ENCODE measurements around the gene PCBP1.
"Not testable (repeated sequence)": the region's sequence is repeated elsewhere in the genome, so short reads cannot be mapped to it uniquely, and the experiment has no call there.

The PCBP1 gene

DNA sequence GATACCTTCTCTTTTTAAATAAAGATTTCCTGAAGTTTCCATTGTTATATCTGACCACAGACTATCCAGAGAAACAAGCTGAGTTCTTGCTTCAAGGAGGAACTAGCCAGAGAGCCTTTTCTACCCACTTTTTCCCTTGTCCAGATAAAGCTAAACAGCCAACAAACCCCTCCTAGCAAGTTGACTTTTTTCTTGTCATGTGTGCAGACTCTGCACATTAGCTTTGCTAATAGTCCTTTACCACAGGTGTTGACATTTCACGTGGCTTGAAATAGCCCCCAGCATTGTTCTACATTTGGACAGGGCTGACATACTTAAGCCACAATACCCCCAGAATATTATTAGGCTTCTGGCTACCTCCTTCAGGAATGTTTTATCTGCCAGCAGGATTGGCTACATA lies 40.7 kb downstream of the PCBP1 start:
- no peak for DNase-seq

DNA sequence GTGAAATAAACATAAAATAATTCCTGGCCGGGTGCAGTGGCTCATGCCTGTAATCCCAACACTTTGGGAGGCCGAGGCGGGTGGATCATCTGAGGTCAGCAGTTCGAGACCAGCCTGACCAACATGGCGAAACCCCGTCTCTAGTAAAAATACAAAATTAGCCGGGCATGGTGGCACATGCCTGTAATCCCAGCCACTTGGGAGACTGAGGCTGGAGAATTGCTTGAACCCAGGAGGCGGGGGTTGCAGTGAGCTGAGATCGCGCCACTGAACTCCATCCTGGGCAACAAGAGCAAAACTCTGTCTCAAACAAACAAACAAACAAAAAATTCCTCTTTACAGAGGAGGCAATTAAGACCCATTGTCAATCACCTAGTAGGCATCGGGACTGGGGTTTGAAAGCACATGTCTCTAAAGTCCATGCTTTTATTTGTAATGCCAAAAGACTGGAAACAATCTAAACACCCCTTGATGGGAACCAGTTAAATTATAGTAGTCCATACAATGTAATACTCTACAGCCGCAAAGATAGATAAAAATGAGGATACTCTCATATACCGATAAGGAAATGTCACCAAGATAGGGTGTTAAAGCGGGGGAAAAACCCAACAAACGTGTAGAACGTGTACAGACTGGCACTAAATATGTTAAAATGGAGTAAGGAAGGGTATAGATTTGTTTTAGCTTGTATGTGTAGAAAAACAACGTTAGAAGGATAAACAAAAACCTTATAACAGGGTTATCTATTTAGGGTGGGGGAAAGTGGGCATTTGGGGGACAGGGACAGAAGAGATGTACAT lies 44.3 kb downstream of the PCBP1 start:
- DNase-seq: not testable (repeated sequence)

DNA sequence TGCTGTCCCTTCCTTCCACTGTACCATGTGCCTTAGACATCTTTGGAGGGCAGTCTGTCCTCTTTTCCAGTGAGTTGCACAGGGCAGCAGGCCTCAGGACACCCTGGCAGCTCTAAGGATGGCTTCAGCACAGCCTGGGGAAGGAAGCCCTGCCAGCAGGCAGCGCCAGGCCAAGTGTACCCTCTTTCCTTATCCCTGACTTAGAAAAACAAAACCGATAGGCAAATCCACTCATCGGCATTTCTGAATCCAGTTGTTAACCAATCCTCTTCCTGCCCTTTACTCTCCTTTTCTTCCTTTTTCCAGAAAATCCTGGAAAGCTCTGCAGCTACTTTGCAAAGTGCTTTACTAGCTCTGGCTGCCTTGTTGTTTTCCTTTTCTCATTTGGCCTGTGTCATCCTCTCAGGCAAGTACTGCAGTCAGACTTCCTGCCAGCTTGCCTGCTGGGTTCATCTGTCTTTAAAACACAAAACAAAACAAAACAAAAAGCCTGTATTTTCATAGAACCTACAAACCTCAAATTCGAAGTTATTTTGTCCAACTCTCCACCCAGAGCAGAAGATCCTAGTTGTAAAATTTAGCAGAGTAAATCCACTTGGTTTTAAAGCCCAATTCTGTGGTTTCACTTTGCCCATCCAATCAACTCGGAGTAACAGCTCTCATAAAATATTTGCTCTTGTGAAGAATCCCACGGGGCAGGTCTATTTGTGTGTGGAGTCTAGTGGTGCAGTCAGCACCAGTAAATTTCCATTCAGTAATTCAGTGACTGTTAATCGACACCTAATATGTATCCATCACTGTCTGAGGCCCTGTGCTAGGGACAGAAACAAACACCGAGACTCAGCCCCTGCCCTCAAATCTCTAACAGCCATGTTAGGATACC lies 45.2 kb downstream of the PCBP1 start:
- peak; percentile 76 for DNase-seq

DNA sequence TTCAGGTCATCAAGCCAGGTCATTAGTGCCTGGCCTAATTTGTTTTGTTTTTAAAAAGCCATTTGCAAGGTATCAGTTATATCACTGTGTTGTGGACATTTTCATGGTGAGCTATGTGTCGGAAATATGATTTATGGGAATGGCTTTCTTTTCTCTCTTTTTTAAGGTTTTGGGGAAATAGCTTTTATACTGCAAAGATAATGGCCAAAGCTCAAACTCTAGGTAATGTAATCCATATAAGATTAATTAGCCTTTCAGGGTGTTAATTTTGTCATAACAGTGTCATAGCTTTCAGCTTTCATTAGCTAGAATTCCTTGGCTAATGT lies 45.8 kb downstream of the PCBP1 start:
- DNase-seq: no peak

DNA sequence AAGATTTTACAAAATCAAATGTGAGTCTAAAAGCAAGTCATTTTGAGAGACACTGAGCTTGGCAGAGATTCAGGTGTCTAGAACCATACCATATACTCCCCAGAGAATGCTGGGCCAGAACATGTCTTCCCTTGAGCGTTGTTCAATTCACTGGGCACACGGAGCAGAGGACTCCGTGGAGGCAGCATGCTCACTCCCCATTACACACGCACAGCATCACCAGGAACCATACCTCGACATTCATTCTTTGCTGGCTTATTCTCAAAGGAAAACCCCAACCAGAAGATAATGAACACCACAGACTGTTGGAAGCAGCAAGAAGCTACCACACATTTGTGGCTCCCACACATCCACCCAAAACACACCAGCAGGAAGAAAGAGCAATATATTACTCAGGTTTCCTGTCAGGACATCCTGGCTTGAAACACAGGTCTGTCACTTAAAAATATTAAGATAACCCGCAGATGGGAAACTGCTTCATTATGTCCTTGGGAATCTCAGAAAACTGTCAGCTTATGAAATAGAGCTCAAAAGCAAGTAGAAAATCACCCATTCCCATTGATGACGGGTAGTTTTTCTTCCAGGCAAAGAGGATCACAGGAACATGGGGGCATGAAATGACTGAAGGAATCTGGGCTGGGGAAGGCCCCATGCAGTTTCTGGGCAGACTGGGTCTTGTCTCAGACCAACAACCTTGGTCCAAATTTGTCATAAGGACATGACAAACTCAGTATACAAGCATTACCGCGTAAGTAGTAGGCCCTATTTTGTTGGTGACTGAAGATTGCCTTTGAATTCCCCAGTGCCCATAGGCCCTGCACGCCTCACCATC lies 46.4 kb downstream of the PCBP1 start:
- peak; percentile 75 for DNase-seq

DNA sequence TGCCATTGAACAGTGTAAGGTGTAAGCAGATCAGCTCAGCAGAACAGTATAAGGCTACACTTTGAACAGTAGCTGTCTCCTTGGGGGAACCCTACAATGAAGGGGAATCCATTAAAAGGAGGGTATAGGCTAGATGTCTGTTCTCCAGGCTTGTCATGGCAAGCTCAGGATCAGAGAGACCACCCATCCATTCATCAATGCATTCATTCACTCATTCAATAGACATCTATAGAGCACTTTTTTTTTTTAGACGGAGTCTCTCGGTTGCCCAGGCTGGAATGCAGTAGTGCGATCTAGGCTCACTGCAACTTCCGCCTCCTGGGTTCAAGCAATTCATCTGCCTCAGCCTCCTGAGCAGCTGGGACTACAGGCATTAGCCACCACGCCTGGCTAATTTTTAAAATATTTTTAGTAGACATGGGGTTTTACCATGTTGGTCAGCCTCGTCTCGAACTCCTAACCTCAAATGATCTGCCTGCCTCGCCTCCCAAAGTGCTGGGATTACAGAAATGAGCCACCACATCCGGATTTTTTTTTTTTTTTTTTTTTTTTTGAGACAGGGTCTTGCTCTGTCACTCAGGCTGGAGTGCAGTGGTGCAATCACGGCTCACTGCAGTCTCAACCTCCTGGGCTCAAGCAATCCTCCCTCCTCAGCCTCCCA lies 47.2 kb downstream of the PCBP1 start:
- not testable (repeated sequence) for DNase-seq

Measured in activated CD4-positive, alpha-beta T cell treated with anti-CD3 and anti-CD28 coated beads, Interleukin-10, Interleukin-2, amounts not matched to agents 100 ng/mL and 50 ng/mL, durations not matched to agents 16 hours and 8 hours (primary cell).